Central memory CD8-positive, alpha-beta T cell (primary cell): Measurements from ENCODE around the gene METTL23.
"Not testable (repeated sequence)": the region's sequence is repeated elsewhere in the genome, so short reads cannot be mapped to it uniquely, and the experiment has no call there.

Source experiments
- ATAC-seq: fragments of 150-1000 bp; cut with Tn5 transposase; replicated peaks from 2 replicates; pipeline ENCODE4 v1.10.0; 2022; ENCODE audit warnings: mild to moderate bottlenecking, moderate FRiP score, moderate number of reproducible peaks; ENCODE audit not compliant: poor library complexity, severe bottlenecking; ENCODE audit errors: extremely low read depth
- DNase-seq, 2 donors: peaks; one replicate each; pipeline ENCODE4 v3.0.0; 2021; ENCODE audit warnings: low spot score in 2 of 2
- H3K27ac Mint-ChIP-seq: one replicate; pipeline ENCODE4 v1.8.0; 2022; ENCODE audit warnings: low read depth, mild to moderate bottlenecking, moderate library complexity, mixed read lengths
- H3K27me3 Mint-ChIP-seq: one replicate; pipeline ENCODE4 v1.8.0; 2022; ENCODE audit warnings: mixed read lengths
- H3K36me3 Mint-ChIP-seq: one replicate; pipeline ENCODE4 v1.8.0; 2022; ENCODE audit warnings: mild to moderate bottlenecking, moderate library complexity, mixed read lengths; ENCODE audit not compliant: insufficient read depth
- H3K4me1 Mint-ChIP-seq: one replicate; pipeline ENCODE4 v1.8.0; 2022; ENCODE audit warnings: mixed read lengths
- H3K4me3 Mint-ChIP-seq: one replicate; pipeline ENCODE4 v1.8.0; 2022; ENCODE audit warnings: mild to moderate bottlenecking, moderate library complexity, mixed read lengths
- H3K9me3 Mint-ChIP-seq: one replicate; pipeline ENCODE4 v1.8.0; 2022; ENCODE audit warnings: mixed read lengths

The METTL23 gene

DNA sequence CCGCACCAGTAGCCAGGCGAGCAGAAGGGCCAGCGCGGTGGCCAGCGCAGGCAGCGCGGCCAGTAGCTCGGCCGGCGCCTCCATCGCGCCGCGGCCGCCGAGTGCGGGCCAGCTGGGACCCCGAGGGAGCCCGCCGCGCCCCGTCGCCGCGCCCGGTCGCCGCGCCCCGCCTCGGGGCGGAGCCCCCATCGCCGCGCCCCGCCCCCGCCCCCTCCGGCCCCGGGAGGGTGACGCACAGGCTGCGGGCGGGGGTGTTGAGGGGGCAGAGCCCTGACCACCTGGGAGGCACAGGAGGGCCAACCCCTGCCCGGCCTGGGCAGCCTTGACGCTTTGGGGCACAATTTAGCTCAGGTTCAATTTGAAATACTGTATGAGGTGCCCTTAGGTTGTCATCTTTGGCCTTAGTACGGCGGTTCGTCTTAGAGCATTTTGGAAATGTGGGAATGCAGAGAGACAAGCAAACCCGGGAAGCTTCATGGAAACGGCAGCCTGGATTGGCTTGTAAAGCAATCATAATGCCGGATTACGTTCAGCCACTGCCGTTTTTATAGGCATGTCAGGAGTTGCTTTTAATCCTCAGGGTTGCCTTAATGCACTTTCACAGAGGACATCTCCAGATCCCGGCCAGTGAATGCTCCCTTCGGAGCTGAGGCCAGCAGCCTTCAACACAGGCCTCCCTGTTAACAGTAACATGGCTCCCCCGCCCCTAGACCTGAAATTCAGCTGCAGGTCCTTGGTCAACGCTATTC is 15.6 kb upstream of the METTL23 start, which contains the start of gene MXRA7:
Gene MXRA7, minus strand, starts transcription at position 103 of the 749 bp plus-strand sequence. Its CDS starts 19 bp downstream, at position 84.
- Mint-ChIP-seq H3K4me1 (peaks cover 32% of the 10 kb centered on the region), H3K4me3 (peak within 1 kb of the TSS; percentile 72), H3K27me3 (no peaks in the 10 kb centered on the region), H3K27ac (no peak within 1 kb of the TSS), H3K9me3 (no peaks in the 10 kb centered on the region), H3K36me3 (peaks cover 22% of the 10 kb centered on the region)
- DNase-seq (peak; percentile 32 to 33), ATAC-seq (peak; percentile 34)

DNA sequence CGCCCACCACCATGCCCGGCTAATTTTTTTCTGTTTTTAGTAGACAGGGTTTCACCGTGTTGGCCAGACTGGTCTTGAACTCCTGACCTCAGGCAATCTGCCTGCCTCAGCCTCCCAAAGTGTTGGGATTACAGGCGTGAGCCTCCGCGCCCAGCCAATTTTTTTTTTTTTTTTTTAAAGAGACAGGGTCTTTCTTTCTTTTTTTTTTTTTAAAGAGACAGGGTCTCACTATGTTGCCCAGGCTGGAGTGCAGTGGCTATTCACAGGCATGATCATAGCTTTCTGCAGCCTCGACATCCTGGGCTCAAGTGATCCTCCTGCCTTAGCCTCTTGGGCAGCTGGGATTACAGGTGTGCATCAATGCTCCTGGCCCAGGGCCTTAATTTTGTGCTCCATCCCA is 14.3 kb upstream of the METTL23 start:
- Mint-ChIP-seq H3K36me3 (peaks cover 35% of the 10 kb centered on the region), H3K4me1 (peaks cover 45% of the 10 kb centered on the region)
- not testable (repeated sequence) for H3K4me3 Mint-ChIP-seq, H3K27me3 Mint-ChIP-seq, DNase-seq, ATAC-seq, H3K9me3 Mint-ChIP-seq, H3K27ac Mint-ChIP-seq

DNA sequence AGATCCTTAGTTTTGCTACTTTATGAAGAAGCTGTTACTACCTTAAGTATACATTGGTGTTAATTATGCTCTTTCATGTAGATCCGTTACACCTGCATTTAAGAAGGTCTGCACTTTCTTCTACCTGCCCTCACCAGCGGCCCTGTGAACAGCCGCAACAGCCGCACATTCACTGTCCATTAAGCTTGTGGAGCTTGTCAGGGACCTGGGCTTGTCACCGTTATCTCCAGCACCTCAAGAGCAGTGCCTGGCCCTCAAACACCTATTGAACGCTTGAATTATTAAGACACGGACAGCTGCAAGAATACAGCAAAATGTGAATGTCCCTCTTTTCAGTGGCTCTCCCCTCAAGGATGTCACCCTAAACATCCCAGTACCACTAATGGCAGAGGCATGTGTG is 12.9 kb upstream of the METTL23 start:
- Mint-ChIP-seq H3K4me1 (peaks cover 48% of the 10 kb centered on the region), H3K4me3 (no peak overlapping the region), H3K36me3 (peaks cover 48% of the 10 kb centered on the region), H3K27me3 (no peaks in the 10 kb centered on the region), H3K27ac (peak overlapping the region; percentile 98), H3K9me3 (no peaks in the 10 kb centered on the region)
- ATAC-seq, result no peak
- DNase-seq, result no peak

DNA sequence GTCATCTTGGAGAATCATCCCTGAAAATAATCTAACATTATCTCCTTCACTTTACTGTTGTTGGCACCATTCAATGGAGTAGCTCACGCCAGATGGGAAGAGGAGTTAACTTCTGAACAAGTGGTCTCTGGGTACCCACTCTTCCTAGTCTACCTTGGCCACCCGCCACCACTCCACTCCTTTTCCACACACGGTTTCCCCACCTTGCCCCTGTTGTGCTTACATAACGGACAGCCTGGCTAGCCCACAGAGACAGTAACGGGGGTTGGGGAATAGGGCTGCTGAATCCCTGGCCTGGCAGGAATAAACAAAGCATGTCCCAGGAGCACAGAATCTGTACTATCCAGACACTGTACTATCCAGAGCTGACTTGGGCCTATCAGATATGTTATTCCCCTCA is 12.3 kb upstream of the METTL23 start:
- peak overlapping the region; percentile 98 for H3K27ac Mint-ChIP-seq
- H3K36me3 Mint-ChIP-seq, result peaks cover 54% of the 10 kb centered on the region
- DNase-seq (no peak), ATAC-seq (no peak)
- H3K4me3 Mint-ChIP-seq, result no peak overlapping the region
- no peaks in the 10 kb centered on the region for H3K9me3 Mint-ChIP-seq
- H3K27me3 Mint-ChIP-seq, result no peaks in the 10 kb centered on the region
- peaks cover 46% of the 10 kb centered on the region for H3K4me1 Mint-ChIP-seq

DNA sequence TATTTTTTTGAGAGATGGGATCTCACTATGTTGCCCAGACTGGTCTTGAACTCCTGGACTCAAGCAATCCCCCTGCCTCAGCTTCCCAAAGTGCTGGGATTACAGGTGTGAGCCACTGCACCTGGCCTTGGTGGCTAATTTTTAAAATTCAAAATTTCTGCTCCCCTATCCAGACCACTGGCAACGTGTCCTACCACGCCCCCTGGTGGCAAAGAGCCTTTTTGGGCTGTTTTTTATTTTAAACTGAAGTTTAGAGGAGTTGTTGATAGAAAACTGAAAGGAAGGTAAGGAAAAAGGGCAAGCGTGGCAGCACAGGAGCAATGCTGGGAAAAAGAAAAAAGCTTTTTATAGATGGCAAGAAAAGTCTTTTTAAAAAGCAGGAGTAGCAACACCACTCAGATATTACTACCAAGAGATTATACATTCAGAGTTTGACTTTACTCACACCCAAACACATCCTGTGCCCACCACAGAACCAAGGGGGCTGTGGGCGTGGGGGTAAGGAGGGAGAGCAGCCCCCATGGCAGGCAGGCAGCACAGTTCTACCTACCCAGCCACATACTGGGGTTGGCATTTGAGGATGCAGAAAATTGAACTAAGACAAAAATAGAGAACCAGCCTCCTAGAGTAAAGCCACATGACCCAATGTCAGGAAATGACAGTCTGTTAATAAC is 11.7 kb upstream of the METTL23 start:
- H3K36me3 Mint-ChIP-seq, result peaks cover 60% of the 10 kb centered on the region
- DNase-seq, result peak; percentile 69 to 72
- H3K27me3 Mint-ChIP-seq, result no peaks in the 10 kb centered on the region
- H3K4me1 Mint-ChIP-seq, result peaks cover 40% of the 10 kb centered on the region
- no peaks in the 10 kb centered on the region for H3K9me3 Mint-ChIP-seq
- peak overlapping the region; percentile 56 for H3K4me3 Mint-ChIP-seq
- peak; percentile 8 for ATAC-seq
- H3K27ac Mint-ChIP-seq, result peak overlapping the region; percentile 98

DNA sequence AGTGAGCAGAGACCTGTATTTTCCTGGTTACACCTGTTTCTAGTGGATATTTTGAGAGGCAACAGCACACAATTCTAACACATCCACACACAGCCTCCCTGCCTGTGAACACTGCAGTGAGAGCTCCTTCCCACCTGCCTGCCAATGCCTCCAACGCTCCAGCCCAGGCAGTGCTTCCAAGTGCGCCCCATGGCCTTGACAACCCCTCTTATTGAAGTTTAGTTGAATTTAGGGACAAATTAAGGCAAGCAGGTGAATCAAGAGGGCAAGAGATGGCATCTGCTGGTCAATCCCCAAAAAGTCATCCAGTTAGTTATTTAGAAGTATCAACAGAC is 11.2 kb upstream of the METTL23 start:
- H3K36me3 Mint-ChIP-seq, result peaks cover 65% of the 10 kb centered on the region
- H3K9me3 Mint-ChIP-seq, result no peaks in the 10 kb centered on the region
- H3K4me3 Mint-ChIP-seq, result peak overlapping the region; percentile 56
- no peak for DNase-seq
- no peak for ATAC-seq
- no peaks in the 10 kb centered on the region for H3K27me3 Mint-ChIP-seq
- H3K27ac Mint-ChIP-seq, result peak overlapping the region; percentile 98
- H3K4me1 Mint-ChIP-seq, result peaks cover 40% of the 10 kb centered on the region

DNA sequence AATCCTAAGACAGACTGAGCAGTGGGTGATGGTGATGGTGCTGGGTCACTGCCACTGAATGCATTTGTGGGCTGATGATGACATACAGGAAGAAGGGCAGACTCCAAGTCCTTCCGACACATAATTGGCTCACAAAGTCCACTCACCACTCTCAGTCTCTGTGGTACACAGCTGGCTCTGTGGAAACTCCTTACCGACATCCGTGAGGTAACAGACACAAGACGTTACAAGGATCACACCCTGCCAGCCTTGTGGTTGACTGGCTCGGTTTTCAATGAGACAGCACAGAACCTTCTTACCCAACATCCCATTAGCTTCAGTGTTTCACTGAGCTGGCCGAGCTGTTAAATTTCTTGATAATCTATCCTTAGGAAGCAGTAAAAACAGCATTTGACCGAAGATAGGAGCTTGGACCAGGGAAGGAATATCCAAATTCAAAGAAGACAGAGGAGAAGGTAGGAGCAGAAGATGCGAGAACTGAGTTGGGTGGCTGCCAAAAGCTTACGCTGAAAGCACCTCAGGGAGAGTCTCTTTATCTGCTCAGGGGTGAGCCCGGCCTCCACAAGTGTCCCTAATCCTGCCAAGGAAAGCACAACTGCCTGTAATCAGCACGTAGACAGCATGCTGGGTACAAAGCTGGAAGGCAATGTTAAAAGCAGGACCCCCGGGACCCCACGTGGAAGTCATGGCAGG is 10.3 kb upstream of the METTL23 start:
- no peaks in the 10 kb centered on the region for H3K9me3 Mint-ChIP-seq
- peak overlapping the region; percentile 56 for H3K4me3 Mint-ChIP-seq
- H3K27ac Mint-ChIP-seq, result peak overlapping the region; percentile 98
- no peaks in the 10 kb centered on the region for H3K27me3 Mint-ChIP-seq
- ATAC-seq (peak; percentile 89), DNase-seq (peak; percentile 53 to 91)
- H3K36me3 Mint-ChIP-seq, result peaks cover 73% of the 10 kb centered on the region
- H3K4me1 Mint-ChIP-seq, result peaks cover 43% of the 10 kb centered on the region

DNA sequence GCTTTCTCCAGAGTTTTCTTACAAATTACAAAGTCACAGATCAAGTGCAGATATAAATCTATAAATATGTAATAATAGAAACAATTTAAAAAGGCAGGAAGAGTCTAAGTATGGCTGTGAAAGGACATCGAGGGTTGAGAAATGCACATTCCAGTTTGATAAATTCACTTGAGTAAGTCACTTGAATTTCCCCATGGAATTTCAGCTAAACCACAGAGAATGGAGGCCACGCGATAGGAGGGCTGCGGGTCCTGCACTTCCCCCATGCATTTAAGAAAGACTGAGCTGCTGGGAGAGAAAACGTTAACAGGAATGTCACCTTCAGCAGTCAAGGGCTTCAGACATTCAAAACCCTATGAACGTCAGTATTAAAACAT is 9.8 kb upstream of the METTL23 start:
- DNase-seq, result no peak
- H3K9me3 Mint-ChIP-seq, result no peaks in the 10 kb centered on the region
- H3K4me1 Mint-ChIP-seq, result peaks cover 45% of the 10 kb centered on the region
- peak overlapping the region; percentile 56 for H3K4me3 Mint-ChIP-seq
- H3K27ac Mint-ChIP-seq, result peak overlapping the region; percentile 98
- H3K36me3 Mint-ChIP-seq, result peaks cover 79% of the 10 kb centered on the region
- ATAC-seq, result no peak
- H3K27me3 Mint-ChIP-seq, result no peaks in the 10 kb centered on the region

DNA sequence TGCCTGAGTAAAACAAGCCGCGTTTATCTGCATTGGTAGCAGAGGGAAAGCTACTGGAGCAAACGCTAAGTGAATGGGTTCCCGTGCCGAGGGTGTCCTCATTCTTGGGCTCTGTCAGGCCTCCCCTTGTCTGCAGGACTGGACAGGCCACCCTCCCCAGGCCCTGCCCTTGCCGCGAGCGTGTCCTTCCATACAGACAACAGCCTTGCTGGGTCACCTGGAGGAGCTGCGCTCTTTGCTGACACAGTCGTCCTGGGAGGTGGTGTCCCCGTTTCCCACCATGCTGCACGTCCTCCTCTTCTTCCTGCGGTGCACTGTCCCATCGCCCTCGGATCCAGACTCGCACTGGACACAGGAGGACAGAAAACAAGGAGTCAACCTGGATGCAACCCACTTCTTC is 8.1 kb upstream of the METTL23 start:
- no peaks in the 10 kb centered on the region for H3K9me3 Mint-ChIP-seq
- H3K27me3 Mint-ChIP-seq, result no peaks in the 10 kb centered on the region
- peaks cover 88% of the 10 kb centered on the region for H3K36me3 Mint-ChIP-seq
- DNase-seq (no peak), ATAC-seq (no peak)
- H3K4me1 Mint-ChIP-seq, result peaks cover 52% of the 10 kb centered on the region
- no peak overlapping the region for H3K4me3 Mint-ChIP-seq
- peak overlapping the region; percentile 46 for H3K27ac Mint-ChIP-seq

DNA sequence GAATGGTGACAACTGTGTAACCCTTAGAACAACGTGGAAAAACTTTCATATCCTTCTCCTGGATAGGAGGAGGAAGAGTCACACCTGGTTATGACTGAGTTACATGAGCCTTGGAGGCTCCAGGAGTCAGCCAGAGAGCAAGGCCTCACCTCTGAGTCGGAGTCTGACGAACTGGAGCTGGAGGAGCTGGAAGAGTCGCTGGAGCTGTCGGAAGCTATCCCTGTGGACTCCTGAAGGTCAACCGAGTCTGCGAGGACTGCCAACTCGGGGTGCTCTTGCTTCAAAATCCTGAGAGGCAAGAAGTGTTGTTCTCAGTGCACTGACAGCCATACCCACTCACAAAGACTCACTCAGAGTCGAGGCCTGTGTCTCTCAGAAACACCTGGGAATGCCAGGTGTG is 6.4 kb upstream of the METTL23 start:
- no peaks in the 10 kb centered on the region for H3K9me3 Mint-ChIP-seq
- no peak overlapping the region for H3K27ac Mint-ChIP-seq
- H3K27me3 Mint-ChIP-seq, result no peaks in the 10 kb centered on the region
- H3K36me3 Mint-ChIP-seq, result peaks cover 99% of the 10 kb centered on the region
- ATAC-seq, result no peak
- H3K4me1 Mint-ChIP-seq, result peaks cover 51% of the 10 kb centered on the region
- H3K4me3 Mint-ChIP-seq, result no peak overlapping the region
- DNase-seq, result no peak

DNA sequence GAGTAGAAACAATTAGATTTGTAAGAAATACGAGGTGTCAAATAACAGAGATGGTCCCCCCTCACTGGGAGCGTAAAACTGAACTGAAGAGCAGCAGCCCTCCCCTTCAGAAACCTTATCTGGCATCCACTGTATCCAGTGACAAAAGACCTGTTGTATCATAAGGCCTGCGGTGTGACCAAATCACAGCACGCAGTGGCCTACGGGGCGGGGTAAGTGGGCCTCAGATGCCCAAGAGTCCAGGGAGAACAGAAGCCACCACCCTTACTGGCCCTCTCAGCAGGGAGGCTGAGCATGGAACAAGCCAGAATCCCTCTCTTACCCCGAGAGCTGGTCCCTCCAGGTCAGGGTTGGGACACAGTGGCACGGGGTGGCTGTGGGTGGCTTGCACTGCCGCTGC is 5.7 kb upstream of the METTL23 start:
- H3K36me3 Mint-ChIP-seq, result peaks cover 99% of the 10 kb centered on the region
- H3K9me3 Mint-ChIP-seq, result no peaks in the 10 kb centered on the region
- no peaks in the 10 kb centered on the region for H3K27me3 Mint-ChIP-seq
- ATAC-seq, result no peak
- no peak overlapping the region for H3K27ac Mint-ChIP-seq
- no peak overlapping the region for H3K4me3 Mint-ChIP-seq
- DNase-seq, result no peak
- peaks cover 51% of the 10 kb centered on the region for H3K4me1 Mint-ChIP-seq

DNA sequence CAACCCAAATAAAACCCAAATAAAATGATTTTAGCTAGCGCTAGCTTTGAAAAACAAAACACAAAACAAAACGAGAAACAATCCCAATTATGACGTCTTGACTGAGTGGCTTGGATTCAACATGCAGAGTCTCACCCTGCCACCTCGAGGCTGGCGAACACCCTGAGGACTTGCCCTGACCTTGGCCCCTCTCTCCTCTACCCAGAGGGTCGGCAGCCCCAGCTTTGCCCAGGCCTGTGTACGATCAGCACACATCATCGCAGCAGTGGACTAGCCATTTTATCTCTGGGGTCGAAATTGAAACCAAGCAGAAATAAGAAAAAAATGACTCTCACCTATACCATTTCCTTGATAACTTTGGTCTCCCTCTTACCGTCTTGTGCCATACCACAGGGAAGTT is 5.2 kb upstream of the METTL23 start:
- H3K36me3 Mint-ChIP-seq, result peaks cover 98% of the 10 kb centered on the region
- peaks cover 46% of the 10 kb centered on the region for H3K4me1 Mint-ChIP-seq
- H3K27ac Mint-ChIP-seq, result peak overlapping the region; percentile 12
- no peak for DNase-seq
- no peak overlapping the region for H3K4me3 Mint-ChIP-seq
- H3K9me3 Mint-ChIP-seq, result no peaks in the 10 kb centered on the region
- no peak for ATAC-seq
- H3K27me3 Mint-ChIP-seq, result no peaks in the 10 kb centered on the region

DNA sequence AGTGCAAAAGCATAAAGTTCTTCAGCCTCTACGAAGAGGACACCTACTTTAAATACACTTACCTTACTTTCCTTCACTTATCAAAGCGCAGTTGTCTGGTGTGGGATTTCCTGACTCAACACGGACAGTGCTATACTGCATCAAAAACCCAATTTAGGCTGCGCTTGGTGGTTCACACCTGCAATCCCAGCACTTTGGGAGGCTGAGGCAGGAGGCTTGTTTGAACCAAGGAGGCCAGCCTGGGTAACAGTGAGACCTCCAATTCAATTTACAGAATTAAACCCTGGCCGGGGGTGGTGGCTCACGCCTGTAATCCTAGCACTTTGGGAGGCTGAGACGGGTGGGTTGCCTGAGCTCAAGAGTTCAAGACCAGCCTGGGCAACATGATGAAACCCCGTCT is 4.4 kb upstream of the METTL23 start:
- H3K4me3 Mint-ChIP-seq, result no peak overlapping the region

More for the DNA sequence above, 4.4 kb upstream of the METTL23 start:
- ATAC-seq (no peak), DNase-seq (no peak)
- Mint-ChIP-seq H3K4me1 (peaks cover 38% of the 10 kb centered on the region), H3K36me3 (peaks cover 98% of the 10 kb centered on the region), H3K27me3 (no peaks in the 10 kb centered on the region), H3K9me3 (no peaks in the 10 kb centered on the region), H3K27ac (no peak overlapping the region)
